ENCODE measurements around the gene EGFL7. TPM values are rescaled to one million over a fixed set of nuclear protein-coding genes. Genes with fewer than 3 reads are reported as not detected.

EGFL7 gene
- total RNA-seq, 1 experiment from 2014 or later = 38.0 TPM

DNA sequence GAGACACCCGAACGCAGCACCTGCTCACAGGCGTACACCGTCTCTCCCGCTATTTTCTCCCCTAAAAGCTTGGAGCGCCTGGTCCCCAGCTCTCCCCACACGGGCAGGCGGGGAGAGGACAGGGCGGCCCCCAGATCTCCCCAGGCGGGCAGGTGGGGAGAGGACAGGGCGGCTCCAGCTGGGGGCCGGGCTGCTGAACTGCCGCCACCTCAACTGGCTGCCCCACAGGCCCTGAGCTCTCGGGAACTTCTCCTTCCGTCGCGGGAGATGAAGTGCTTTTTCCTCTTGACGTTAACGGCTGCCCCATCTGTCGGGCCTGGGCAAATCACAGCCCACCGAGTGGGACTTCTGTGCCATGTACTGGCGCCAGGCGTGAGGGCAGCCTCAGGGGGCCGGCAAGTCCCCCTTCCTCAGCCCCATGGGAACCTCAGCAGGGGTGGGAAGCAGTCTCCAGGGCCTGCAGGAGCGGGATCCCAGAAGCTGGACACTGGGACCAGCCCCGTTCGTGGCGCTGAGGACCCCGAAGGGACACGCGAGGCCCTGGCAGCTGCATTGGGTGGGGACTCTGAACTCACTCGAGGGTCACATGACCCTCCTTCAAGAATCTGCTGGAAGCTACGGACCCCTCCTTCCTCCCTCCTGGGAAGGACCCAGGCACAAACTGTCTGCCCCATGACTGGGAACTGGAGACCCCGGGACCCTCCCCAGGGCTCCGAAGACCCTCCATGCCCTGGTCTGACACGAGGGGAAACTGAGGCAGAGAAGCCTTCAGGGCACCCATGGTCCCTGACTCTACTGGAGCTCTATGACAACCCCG lies 5.7 kb upstream of the EGFL7 start:
- no peak overlapping the region for H3K27ac ChIP-seq (ENCODE audit: insufficient read length, low read depth, low read length)

More for the DNA sequence above, 5.7 kb upstream of the EGFL7 start:
- no peaks in the 10 kb centered on the region for H3K23me2 ChIP-seq (ENCODE audit: insufficient read length, low read depth, low read length, poor library complexity, severe bottlenecking)
- DNase-seq = no peak
- no peak overlapping the region for H2BK12ac ChIP-seq (ENCODE audit: insufficient read length, low read depth, low read length)
- Mint-ChIP-seq H3K27me3 (ENCODE audit: low read depth) (0 out of 2 replicates have a peak, but pooled peaks cover 3% of the 10 kb centered on the region), H3K36me3 (ENCODE audit: insufficient read depth in 1 of 3, low read depth in 3 of 3) (no peaks in the 10 kb centered on the region), H3K4me3 (no peak overlapping the region), H3K4me1 (peaks cover 0 to 2% of the 10 kb centered on the region in 2 experiments; a peak in 1 of 4 replicates), H3K9me3 (no peaks in the 10 kb centered on the region), H3K27ac (no peak overlapping the region)
- no peak overlapping the region for H3K14ac ChIP-seq (ENCODE audit: insufficient read depth, low read length)
- no peaks in the 10 kb centered on the region for H4K20me1 ChIP-seq (ENCODE audit: control insufficient read depth, insufficient read depth, insufficient read length)
- H3K9me3 ChIP-seq (ENCODE audit: control insufficient read depth, low read depth, low read length) = no peaks in the 10 kb centered on the region
- H2BK15ac ChIP-seq (ENCODE audit: low read depth, low read length) = no peak overlapping the region
- H3T11ph ChIP-seq (ENCODE audit: low read length) = no peak overlapping the region
- H3K56ac ChIP-seq (ENCODE audit: insufficient read length, low read depth, low read length) = no peak overlapping the region
- no peak overlapping the region for H3K9ac ChIP-seq (ENCODE audit: extremely low read depth, insufficient read length, low read length)
- WGBS (ENCODE audit: extremely low coverage, insufficient read length, low lambda C conversion rate) = no CpG with 5 or more reads among the region's 37 CpGs
- H2BK5ac ChIP-seq (ENCODE audit: insufficient read length, low read length) = no peak overlapping the region
- no peak overlapping the region for H3K4me2 ChIP-seq (ENCODE audit: insufficient read depth, insufficient read length, low read length)
- TF ChIP-seq CTCF (conservative IDR thresholded peaks at IDR 0.05) = no peak
- no peak overlapping the region for H2BK120ac ChIP-seq (ENCODE audit: low read depth, low read length, poor library complexity, severe bottlenecking)
- H3K4me1 ChIP-seq (ENCODE audit: insufficient read depth, low read length) = no peaks in the 10 kb centered on the region
- H2AK5ac ChIP-seq (ENCODE audit: insufficient read length, low read length) = no peak overlapping the region
- no peak overlapping the region for H2BK20ac ChIP-seq (ENCODE audit: low read depth, low read length, poor library complexity, severe bottlenecking)
- no peak overlapping the region for H3K23ac ChIP-seq (ENCODE audit: insufficient read length, low read depth, low read length)
- no peaks in the 10 kb centered on the region for H3K27me3 ChIP-seq (ENCODE audit: insufficient read depth, low read length)
- H4K5ac ChIP-seq (ENCODE audit: insufficient read length, low read depth, low read length) = no peak overlapping the region
- H3K4ac ChIP-seq (ENCODE audit: low read depth, low read length) = no peak overlapping the region
- H3K79me2 ChIP-seq (ENCODE audit: insufficient read depth, low read length) = no peaks in the 10 kb centered on the region
- H3K18ac ChIP-seq (ENCODE audit: insufficient read length, low read depth, low read length) = no peak overlapping the region
- no peak overlapping the region for H2AFZ ChIP-seq (ENCODE audit: low read length)
- H4K91ac ChIP-seq (ENCODE audit: insufficient read length, low read depth, low read length) = no peak overlapping the region
- no peaks in the 10 kb centered on the region for H3K79me1 ChIP-seq (ENCODE audit: insufficient read depth, low read depth, low read length, poor library complexity, severe bottlenecking)
- H4K8ac ChIP-seq (replicated peaks; ENCODE audit: insufficient read length, low read depth, low read length) = no peak overlapping the region

Data from H9 (cell line).